Measurements from ENCODE around the gene FOXL2. TPM values are rescaled to one million over a fixed set of nuclear protein-coding genes. Genes with fewer than 3 reads are reported as not detected.
"Not testable (repeated sequence)": the region's sequence is repeated elsewhere in the genome, so short reads cannot be mapped to it uniquely, and the experiment has no call there.

The FOXL2 gene
- polyA plus RNA-seq, 3 donors: not detected

DNA sequence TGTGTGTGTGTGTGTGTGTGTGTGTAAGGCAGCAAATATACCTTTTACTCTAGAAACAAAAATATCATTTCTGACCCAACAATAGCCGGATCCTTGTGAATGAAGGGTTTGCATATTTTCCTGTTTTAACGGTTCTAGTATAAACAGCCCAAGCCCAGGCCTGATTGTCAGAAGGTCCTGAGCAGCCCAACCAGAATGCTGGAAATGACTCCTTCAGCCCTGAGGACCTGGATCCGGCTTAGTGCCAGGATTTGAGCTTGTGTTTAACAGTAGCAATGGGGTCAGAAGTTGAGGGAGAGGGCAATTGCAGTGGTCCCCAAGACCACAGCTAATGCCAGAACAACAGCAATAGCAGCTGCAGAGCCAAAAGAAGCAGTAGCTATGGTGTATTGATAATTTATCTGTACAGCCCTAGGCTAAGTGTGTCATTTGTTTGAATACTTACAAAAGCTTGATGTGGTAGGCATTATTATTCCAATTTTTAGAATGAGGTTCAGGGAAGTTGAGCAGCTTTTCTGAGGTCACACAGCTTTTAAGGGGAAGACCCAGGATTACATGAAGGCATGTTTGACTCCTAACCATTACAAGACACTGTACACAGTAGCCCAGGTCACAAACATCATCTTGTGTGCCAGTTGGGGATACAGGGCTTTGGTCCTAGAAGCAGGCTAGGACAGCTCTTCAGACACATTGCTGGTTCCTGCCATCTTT lies 12.8 kb downstream of the FOXL2 start:
- DNase-seq (ENCODE audit: low read depth in 3 of 3, low spot score in 2 of 3): no peak

DNA sequence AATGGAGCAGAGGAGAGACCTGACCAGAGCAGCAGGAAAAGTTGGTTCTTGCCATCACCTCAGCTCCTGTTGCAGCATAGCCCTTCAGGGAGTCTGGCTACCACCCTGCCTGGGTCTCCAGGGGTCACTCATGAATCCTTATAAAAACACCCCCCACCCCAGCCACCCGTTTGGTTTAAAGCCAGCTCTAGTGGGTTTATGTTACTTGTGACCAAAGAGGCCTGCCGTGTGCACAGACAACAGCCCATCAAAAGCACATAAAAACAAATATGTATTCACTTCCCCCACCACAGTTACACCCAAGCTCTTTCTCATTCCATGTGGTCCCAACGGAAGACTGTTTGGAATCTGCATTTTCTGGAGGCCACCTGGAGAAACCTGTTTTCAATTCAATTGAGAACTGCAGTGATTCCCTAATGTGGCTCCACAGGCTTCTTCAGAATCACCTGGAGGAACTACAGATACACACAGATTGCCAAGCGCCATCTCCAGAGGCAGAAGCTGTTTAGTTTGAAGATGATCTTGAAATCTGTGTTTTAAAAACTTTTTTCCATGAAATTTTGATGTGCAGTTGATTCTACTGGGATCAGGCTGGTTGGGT lies 13.8 kb downstream of the FOXL2 start:
- no peak for DNase-seq (ENCODE audit: low read depth in 3 of 3, low spot score in 2 of 3)

DNA sequence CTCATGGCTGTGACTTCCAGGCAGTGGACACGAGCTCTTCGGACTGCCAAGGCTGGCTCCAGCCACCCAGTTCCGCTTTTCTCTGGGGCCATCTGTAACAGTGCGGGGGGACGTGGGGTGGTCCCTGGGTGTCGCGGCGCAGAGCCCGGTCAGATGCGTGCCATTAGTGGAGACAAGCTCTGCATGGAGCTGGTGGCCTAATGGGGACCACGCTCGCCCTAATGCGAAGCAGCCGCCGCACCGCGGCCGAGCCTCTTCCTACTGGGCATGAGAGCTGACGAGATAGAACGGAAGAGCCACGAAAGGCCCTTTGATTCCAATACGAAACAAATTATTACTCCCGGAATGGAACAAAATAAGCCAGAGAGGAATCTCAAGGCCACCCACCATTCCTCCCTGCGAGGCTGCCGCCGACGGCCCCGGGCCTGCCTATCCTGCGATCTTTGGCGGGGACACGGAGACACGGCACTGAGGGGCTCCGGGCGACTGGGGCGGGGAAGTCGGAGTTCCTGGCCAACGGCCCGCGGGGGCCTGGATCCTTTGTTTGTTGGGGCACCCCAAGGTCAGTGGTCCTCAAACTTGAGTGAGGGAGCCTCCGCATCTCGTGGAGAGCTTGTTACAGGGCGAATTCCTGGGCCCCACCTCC lies 18.1 kb downstream of the FOXL2 start:
- DNase-seq (ENCODE audit: low read depth in 3 of 3, low spot score in 2 of 3): no peak

DNA sequence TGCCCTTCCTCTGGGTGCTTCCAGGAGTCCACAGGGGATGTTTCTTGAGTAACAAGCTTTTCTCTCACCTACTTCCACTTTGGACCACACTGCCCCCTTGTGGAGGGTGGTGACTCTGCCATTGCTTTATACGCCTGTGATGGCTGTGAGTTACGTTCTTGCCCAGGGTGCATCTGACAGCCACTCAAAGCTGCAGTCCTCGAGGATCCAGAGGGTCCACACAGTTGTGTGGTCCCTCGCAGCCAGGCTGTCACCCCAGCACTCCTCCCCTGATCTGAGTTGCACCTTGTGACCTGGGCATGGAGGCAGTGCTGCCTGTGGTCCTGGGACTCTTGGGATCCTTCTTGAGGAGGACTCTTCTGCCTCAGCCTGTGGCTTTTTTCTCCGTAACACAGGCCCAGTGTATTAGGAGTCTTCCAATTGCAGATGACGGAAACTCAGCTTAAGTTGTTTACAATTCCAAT lies 23.4 kb downstream of the FOXL2 start:
- DNase-seq (ENCODE audit: low read depth in 3 of 3, low spot score in 2 of 3): peak in 1 of 3 donors; percentile 60

DNA sequence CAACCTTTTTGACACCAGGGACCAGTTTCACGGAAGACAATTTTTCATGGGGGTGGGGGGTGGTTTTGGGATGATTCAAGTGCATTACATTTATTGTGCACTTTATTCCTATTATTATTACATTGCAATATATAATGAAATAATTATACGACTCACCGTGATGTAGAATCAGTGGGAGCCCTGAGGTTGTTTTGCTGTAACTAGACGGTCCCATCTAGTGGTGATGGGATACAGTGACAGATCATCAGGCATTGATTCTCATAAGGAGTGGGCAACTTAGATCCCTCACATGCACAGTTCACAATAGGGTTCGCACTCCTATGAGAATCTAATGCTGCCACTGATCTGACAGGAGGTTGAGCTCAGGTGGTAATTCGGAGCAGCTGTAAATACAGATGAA lies 24.5 kb downstream of the FOXL2 start:
- DNase-seq (ENCODE audit: low read depth in 3 of 3, low spot score in 2 of 3): not testable (repeated sequence)

DNA sequence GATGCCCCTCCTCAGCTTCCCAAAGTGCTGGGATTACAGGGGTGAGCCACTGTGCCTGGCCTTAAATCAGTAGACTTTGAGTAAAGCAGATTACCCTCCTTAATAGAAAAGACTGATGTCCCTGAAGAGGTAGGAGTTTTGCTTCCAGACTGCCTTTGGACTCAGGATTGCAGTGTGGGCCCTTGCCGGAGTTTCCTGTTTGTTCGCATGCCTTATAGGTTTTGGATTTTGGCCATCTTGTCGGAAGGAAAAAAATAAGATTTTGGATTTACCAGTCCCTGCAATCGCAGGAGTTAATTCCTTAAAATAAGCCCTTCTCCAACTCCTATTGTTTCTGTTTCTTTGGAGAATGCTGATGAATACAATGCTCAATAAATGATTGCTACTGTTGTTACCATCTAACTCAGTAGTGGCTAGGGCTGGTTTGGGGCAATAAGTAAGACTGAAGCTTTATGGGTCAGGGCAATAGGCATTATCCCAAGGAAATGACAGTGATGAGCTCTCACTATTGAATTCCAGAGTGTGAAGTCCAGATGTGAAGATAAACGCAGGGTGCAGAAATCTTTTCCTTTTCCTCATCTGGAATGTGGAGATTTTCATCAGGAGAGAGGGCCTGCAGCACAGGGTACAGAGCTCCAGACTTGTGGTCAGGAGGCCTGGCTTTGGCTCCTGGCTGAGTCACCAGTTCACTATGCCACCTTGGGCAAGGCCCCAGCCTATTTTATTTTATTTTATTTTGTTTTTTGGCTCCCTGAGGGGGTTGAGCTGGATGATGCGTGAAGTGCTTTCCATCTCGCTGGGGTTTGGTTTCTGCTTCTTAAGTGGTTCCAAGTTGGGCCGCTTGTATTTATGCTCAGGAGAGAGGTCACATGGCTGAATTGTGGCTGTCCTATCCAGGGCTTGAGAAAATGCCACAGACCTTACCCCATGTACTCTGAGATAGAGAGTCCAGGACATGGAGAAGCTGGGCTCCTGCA lies 25.3 kb downstream of the FOXL2 start:
- no peak for DNase-seq (ENCODE audit: low read depth in 3 of 3, low spot score in 2 of 3)

DNA sequence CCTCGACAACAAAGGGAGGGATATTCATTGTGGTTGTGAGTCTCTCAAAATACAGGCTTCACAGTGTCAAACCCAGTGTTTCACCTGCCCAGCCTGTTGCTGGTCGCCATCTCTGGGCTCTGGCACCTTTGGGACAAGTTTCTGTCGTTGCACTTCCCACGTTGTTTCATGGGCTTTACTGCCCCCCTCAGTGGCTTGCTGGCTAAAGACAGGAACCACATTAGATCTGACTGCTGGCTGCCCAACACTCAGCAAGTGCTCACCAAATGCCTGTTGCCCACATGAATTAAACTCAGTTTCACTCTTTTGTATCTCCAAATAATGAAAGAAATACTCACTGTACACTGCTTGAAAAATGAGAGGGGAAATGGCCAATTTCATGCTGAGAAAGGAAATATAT lies 27.6 kb downstream of the FOXL2 start:
- DNase-seq (ENCODE audit: low read depth in 3 of 3, low spot score in 2 of 3): no peak

DNA sequence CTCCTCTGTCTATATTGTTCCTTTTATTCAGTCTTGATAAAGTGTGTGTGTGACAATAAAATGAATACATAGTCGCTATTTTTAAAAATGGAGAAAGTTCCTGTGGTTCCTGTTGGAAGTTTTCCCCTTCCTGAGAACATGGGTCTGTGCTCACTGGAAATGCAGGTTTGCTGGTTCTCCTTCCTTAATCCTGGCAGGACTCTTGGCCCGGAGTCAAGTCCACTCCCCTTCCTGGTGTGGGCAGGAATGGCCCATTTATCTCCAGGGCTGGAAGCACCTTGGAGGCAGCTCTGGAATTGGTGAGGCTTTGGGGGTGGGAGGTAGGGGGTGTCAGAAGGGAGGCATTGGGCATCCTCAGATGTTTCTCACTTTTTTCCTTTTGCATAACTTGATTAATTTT lies 30.1 kb downstream of the FOXL2 start:
- no peak for DNase-seq (ENCODE audit: low read depth in 3 of 3, low spot score in 2 of 3)

DNA sequence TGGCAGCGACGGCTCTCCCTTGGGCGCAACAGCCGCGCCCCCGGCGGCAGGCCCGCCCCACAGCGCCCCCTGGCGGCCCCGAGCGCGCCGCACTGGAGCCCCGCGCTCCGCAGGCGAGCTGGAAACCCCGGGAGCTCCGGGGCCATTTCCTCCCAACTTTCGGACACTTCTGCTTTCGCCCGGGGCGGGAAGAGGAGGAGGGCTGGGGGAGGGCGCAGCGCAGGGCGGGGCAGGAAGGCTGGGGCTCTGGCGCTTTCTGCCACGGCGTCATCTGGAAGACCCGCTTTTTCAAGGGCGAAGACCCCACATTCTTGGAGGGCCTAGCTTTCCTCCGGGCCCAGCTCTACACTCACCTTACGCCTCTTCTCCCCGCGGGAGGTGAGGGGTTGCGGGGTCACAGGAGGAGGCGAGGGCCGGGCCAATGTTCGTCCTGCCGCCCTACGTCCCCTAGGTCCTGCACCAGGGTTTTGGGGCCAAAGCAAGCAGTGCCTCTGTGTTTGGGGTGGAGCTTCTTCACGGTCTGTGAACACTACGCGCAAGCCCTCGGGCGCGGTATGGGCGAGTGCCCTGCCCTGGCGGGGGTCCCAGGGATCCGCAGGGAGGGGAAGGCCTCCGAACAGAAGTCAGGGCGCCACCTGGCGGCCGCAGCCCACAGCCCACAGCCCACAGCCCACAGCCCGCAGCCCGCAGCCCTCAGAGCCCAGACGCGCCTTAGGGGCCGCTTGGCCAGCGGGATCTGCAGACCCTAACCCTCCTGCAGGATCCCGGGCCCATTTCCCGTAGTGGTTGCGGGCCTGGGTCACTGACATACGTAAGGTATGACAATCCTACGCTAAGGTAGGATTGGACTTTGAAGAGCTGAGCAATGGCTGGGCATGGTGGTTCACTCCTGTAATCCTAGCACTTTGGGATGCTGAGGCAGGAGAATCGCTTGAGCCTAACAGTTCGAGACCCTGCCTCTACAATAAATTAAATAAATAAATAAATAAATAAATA lies 31.1 kb downstream of the FOXL2 start:
- DNase-seq (ENCODE audit: low read depth in 3 of 3, low spot score in 2 of 3): peak; percentile 76 to 83 (median 79)

DNA sequence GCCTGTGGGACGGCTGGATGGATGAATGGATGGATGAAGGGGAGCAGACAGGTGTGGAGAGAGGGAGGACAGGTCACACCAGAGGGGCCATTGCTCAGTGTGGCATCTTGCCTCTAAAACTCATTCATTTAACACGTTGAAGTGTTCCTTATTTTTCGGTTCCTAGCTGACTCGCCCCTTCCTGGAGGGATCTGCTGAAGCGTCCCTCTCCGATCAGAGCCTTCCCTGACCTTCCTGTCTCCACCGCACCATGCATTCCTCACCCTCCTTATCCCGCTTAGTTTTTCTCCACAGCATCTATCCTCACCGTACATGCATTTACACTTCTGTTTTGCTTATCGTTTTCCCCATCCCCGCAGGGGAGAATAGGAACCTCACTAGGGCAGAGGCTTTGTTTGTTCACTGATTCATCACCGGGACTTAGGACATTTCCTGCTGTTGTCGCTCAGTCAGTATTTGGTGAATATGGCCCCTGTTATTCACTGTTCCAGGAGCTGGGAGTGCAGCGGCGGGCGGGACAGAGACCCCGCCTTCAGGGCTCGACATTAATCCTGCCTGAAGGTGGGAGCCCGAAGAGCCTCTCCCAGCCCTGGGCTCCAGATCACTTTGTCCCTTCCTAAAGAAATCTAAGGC lies 32.0 kb downstream of the FOXL2 start:
- no peak for DNase-seq (ENCODE audit: low read depth in 3 of 3, low spot score in 2 of 3)

DNA sequence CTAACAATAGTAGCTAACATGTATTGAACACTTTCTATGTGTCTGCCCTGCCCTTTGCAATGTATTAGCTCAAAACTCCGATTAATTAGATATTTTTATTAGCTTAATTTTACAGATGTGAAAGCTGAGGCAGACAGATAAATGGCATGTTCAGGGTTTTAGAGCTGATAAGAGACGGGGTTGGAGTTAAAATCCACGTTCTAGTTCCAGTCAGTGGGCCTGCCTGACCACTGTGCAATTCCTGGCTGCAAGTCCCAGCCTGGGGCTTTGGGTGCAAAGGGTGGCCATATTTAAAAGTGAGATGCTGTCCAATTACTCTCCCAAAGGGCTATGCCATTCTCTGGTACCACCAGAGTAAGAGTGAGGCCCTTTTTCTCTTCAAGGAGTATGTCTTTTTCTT lies 33.2 kb downstream of the FOXL2 start:
- no peak for DNase-seq (ENCODE audit: low read depth in 3 of 3, low spot score in 2 of 3)

DNA sequence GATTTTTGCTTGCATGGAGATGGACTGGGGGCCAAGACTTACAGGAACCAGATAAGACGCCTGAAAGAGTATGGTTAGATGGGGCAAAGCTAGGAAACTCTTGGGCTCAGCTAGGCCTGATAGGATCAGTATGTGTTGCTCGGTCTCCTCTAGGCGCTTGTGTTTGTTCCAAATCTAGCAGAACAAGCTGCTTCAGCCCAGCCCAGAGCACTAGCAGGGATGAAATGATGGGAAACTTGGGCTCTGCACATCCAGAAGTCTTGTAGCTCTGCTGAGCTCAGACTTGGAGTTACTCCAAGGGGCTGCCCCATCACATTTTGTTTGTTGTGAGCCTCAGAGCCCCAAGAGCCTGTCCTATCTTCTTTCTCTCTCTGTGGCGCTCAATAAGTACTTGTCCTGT lies 34.7 kb downstream of the FOXL2 start:
- DNase-seq (ENCODE audit: low read depth in 3 of 3, low spot score in 2 of 3): no peak

DNA sequence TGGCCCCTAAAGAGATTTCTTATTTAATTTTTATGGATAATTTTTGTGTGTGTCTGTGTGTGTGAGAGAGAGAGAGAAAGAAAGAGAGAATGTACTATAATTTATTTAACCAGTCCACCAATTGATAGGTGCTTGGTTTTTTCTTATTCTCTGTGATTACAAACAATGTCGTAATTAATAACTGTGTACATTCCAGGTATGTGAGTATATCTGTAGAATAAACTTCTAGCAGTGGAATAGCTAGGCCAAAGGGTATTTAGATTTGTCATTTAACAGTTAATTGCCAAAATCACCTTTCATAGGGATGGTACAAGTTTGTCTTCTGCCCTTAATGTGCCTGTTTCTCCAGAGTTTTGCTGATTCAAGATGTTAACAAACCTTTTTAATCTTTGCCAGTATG lies 35.3 kb downstream of the FOXL2 start:
- DNase-seq (ENCODE audit: low read depth in 3 of 3, low spot score in 2 of 3): no peak

DNA sequence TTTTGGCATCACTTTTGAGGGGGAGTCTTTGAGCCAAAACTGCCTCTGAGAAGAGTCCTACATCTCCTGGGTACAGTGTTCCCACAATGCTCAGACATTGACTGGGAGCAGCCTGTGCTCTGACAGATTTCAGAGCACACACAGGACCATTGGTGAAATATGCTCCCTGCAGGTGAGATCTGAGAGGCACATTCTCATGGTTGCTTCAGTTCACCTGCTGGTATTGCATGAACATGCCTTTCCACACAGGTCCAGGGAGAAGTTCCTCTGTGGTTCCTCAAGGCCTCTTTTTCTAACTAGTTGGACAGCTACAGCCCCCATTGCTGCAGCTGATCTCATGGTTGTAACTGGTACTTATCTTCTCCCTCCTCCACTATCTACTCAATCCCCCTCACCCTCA lies 37.0 kb downstream of the FOXL2 start:
- no peak for DNase-seq (ENCODE audit: low read depth in 3 of 3, low spot score in 2 of 3)

DNA sequence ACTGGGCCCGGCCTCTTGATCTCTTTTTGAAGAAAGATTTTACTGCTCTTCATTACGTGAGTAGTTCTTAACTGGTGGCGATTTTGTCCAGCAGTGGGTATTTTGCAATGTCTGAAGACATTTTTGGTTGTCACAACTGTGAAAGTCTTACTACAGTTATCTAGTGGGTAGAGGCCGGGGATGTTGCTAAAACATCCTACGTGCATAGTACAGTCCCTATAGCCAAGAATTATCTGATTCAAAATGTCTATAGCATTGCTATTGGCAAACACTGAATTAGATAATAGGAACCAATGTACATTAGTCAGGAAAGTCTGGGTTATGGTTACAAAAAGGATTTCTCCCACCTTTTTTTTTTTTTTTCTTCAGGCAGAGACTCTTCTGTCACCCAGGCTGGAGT lies 38.1 kb downstream of the FOXL2 start:
- DNase-seq (ENCODE audit: low read depth in 3 of 3, low spot score in 2 of 3): no peak

DNA sequence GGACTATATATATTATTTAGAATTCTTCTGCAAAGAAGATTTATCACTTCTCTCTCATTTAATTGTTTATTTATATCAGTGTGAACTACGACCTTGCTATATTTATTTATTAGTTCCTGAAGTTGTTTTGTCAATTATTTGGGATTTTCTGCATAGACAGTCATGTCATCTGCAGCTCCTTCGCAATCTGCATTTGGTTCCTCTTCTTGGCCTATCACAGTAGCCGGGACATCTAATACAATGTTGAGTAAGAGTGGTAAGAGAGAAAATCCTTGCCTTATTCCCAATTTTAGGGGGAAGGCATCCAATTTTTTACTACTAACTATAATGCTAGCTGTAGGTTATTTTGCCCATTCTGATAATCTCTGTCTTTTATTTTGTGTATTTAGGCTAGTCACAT lies 39.4 kb downstream of the FOXL2 start:
- DNase-seq (ENCODE audit: low read depth in 3 of 3, low spot score in 2 of 3): no peak

DNA sequence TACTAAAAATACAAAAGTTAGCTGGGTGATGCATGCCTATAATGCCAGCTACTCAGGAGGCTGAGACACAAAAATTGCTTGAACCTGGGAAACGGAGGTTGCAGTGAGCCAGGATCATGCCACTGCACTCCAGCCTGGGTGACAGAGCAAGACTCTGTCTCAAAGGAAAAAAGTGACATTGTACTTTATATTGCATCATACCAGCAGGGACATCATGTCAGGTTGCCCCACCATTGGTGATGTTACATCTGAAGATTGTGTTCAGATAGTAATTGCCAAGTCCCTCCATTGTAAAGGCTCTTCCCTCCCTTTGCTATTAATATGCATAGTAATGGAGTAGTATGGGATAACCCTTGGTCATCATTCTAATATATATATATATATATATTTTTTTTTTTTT lies 44.8 kb downstream of the FOXL2 start:
- DNase-seq (ENCODE audit: low read depth in 3 of 3, low spot score in 2 of 3): no peak

DNA sequence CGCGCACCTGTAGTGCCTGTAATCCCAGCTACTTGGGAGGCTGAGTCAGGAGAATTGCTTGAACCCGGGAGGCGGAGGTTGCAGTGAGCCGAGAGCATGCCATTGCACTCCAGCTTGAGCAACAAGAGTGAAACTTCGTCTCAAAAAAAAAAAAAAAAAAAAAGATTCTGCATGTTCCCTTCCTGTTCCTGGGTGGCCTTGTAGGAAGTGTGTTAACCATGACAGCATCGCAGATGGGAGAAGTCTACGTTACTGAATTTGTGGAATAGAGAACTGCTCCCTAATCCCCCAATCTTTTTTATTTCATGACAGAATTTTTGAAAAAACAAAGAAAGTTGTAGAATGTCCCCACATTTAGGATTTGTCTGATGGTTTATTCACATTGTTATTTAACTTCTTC lies 45.4 kb downstream of the FOXL2 start:
- DNase-seq (ENCODE audit: low read depth in 3 of 3, low spot score in 2 of 3): no peak

DNA sequence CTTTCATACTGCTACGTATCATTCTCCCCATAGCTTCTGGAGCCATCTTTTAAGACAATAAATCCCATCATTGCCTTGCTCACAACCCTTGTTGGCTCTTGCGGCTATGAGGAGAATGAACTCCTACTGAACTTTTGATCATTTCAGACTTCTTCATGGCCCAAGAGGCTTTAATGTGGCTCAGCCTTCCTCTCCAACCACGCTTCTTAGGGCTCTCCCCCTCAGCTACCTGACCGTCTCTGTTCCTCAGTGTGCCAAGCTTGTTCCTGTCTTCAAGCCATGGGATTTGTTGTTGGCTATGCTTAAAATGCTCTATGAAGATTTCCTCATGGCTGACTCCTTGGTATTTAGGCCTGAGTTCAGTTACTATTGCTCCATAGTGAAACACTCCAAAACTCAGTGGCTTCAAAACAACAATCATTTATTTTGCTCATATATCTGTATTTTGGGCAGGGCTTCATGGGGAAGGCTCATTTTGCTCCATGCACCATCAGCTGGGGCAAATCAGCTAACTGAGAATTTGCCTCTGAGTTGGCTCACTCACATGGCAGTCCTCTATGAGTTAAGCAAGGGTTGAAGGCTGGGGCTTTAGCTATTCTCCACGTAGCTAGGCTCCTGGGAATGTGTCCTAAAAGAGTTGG lies 47.5 kb downstream of the FOXL2 start:
- DNase-seq (ENCODE audit: low read depth in 3 of 3, low spot score in 2 of 3): no peak

Data from right renal cortex interstitium (tissue), 3 donors.